ENCODE measurements around the gene SPAAR.
"Not testable (repeated sequence)": the region's sequence is repeated elsewhere in the genome, so short reads cannot be mapped to it uniquely, and the experiment has no call there.

SPAAR gene

DNA sequence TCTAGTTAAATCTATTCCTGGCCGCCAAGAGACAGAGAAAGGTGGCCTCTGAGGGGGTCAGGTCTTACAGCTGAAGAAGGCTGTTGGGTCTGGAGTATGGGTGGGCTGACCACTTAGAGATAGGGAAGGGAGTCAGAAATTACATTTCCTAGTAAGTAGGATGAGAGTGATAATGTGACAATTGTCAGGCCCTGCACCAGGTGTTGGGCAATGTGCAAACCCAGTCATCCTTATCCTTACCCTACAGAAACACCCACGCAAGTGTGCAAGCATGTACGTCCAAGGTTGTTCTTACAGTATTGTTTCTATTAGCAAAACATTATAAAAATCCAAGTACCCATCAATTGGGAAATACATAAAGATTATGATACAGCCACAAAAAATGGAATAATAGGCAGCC is 9.5 kb downstream of the SPAAR start:
- no peak overlapping the region for H3K4me3 ChIP-seq (ENCODE audit: low read depth, low read length)
- no peak for DNase-seq (ENCODE audit: low read depth)

DNA sequence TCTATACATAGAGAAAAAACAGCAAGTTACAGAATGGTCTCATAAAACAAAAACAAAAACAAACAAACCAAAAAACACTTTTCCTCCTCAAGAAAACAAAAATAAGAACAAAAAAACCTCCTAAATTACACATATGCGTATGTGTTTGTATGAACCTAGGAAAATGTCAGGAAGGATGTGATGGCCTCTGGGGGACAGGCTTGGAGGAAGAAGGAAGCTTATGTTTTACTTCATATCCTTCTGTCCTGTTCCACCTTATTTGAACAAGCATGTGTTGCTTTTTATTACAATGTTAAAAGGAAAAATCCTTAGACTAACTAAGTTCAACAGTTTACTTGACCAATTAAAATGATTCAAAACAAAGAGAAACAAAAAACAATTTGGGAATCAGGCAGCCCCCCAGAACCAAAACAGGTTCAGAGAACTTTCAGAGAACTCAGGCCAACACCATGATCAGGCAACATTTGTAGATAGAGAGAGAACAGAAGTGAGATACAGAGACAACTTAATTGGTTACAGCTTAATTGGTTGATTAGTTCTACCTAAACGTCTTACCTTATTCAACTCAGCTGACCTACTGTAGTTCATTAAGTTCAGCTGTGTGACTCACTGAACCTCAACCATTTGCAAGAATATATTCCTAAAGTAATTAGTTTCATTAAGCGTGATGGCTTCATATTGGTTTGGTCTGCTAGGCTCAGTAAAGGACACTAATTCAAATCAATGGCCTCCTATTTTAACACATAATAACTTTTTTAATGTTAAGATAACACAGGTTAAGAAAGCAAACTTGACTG is 10.1 kb downstream of the SPAAR start:
- no peak overlapping the region for H3K4me3 ChIP-seq (ENCODE audit: low read depth, low read length)
- no peak for DNase-seq (ENCODE audit: low read depth)

DNA sequence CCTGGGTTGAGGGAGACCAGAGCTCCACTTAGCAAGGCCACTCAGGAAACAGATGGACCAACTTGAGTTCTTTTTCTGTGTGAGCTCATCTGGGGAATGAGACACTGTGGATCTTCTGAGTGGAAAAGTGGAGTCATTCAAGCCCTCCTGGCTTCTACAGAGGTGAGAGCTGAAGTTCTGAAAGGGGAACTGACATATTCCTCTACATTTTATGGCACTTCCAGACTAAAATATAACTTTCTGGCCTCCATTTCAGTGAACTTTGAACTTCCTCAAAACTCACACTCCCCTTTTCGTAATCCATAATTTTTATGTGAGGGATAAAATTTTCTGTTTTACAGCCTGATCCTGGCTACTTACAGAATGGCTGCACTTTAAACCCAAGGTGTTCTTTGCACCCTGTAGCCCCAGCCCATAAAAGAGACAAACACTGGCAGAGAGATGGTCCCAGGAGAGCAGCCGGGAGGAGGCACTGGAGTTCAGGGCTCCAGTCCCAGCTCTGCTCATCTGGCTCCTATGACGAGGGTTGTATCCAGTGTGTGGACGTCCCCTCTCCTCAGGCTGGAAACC is 10.8 kb downstream of the SPAAR start:
- no peak overlapping the region for H3K4me3 ChIP-seq (ENCODE audit: low read depth, low read length)
- DNase-seq (ENCODE audit: low read depth) = no peak

DNA sequence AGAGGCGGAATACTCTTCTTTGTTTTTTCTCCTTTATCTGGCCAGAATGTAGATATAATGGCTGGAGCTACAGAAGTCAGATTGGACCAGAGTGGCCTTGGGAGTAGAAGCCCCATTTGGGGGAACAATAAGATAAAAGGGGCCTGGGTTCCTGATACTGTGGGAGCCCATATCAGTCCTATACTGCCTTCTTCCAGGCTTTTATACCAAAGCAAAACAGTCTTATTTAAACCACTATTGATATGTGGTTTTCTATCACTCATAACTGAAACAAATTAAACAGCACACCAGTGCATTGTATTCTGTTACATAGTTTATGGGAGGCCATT is 14.3 kb downstream of the SPAAR start:
- H3K4me3 ChIP-seq (ENCODE audit: low read depth, low read length) = no peak overlapping the region
- DNase-seq (ENCODE audit: low read depth) = no peak

DNA sequence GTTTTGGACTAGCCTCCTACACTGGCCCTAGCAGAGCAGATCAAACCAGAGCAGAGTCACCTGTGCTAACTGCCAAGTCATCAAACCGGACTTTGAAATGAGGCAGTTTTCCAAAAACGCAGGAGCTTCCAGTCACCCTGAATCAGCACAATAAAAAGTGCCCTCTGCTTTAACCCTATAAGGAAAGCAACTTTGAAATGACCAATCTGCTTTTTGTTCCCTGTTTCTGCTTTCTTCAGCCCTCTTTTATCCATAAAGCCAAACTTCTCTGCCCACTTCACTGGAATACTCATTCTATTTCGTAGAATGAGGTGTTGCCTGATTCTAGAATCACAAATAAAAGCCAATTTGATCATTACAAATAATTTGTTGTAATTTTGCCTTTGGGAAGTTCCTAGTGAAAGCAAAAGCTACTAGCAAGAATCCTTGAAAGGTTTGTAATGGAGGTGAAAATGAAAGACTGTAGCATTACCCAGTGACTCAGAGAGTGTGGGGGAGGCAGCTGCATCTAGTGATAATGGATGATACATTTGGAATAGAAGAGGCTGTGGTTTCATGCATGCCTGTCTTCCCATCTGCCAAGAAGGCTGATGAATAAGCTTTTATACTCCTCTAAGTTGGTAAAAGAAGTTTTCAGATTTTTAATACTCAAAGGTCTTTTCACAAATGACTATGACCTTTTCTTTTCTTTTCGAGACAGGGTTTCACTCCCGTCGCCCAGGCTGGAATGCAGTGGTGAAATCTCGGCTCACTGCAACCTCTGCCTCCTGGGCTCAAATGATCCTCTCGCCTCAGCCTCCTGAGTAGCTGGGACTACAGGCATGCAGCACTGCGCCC is 14.9 kb downstream of the SPAAR start:
- peak; percentile 92 for DNase-seq (ENCODE audit: low read depth)
- H3K4me3 ChIP-seq (ENCODE audit: low read depth, low read length) = peak overlapping the region; percentile 2

DNA sequence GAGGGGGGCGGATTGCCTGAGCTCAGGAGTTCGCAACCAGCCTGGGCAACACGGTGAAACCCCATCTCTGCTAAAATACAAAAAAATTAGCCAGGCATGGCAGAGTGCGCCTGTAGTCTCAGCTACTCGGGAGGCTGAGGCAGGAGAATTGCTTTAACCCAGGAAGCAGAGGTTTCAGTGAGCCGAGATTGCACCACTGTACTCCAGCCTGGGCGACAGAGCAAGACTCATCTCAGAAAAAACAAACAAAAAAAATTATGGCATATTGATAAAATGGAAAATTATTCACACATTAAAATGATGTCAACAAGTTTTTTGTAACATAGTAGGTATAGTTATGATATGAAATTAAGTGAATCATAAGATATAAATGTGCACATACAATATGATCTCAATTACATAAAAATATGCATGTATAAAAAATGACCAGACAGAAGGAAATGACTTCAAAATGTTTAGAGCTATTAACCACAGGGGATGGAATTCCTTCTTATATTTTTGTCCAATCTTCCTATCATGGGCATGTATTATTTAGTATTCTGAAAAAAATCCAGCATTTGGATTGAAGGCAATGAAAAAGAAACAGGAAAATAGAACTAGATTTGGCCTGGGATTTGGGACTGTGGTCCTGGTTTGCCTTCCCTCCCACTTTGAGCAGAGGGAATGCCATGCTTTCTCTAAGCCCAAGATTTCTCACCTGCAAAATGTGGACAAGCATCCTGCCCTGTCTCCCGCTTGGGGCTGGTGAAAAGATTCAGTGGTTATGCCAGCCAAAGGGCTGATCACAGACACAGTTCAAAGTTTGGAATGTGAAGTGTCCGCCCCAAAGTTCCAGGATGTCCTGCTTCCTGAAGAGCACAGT is 19.5 kb downstream of the SPAAR start:
- no peak for DNase-seq (ENCODE audit: low read depth)
- H3K4me3 ChIP-seq (ENCODE audit: low read depth, low read length) = no peak overlapping the region

DNA sequence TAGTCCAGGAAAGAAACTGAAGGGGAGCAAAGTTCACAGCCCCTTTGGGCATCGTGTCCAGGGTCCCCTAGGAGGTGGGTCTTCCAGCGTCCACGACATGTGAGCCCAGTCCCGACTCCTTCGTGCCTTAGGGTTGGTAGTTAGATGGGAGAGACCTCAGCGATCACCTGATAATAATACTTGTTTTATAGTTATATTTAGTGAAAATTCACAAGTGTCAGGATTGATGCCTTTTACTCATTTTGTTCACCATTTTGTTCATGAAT is 20.1 kb downstream of the SPAAR start:
- DNase-seq (ENCODE audit: low read depth) = no peak
- no peak overlapping the region for H3K4me3 ChIP-seq (ENCODE audit: low read depth, low read length)

DNA sequence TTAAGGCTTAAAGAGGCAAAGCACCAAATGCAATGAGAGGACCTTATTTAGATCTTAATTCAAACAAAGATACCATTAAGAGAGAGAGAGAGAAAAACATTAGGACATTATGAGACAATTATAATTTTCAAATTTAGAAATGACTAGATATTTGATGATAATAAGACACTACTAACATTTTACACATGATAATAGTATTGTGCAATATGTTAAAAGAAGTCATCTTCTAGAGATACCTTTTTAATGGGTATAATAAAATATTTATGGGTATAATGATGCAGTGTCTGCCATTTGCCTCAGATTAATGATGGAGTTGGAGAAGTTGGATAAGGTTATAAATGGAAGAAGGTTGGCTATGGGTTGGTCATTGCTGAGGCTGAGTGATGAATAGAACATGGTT is 21.2 kb downstream of the SPAAR start:
- DNase-seq (ENCODE audit: low read depth) = no peak
- no peak overlapping the region for H3K4me3 ChIP-seq (ENCODE audit: low read depth, low read length)

DNA sequence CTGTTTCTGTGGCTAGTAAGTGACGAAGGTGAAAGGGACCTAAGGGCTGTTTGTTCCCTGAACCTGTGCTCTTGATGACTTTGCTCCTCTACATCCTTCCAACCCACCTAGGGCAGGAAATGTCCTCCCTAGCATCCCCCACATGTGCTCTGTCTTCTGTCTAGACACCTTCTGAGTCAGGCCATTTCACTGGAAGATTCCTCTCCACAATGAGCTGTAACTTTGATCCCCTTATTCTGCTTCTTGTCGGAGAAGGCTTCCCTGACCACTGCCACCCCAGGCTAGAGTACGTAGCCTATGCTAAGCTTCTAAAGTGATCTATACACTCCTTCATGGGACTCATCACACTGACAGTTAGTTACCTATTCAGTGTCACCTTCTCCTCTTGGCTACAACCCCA is 21.7 kb downstream of the SPAAR start:
- no peak overlapping the region for H3K4me3 ChIP-seq (ENCODE audit: low read depth, low read length)
- DNase-seq (ENCODE audit: low read depth) = no peak

DNA sequence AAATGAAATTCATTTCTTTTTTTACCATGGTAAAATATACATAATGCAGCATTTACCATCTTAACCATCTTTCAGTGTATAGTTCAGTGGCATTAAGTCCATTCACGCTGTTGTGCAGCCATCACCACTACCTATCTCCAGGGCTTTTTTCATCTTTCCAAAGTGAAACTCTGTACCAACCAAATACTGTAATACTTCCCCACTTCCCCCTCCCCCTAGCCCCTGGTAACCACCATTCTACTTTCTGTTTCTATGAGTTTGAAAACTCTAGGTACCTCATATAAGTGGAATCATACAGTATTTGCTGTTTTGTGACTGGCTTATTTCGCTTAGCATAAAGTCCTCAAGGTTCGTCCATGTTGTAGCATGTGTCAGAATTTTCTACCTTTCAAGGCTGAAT is 23.4 kb downstream of the SPAAR start:
- no peak for DNase-seq (ENCODE audit: low read depth)
- no peak overlapping the region for H3K4me3 ChIP-seq (ENCODE audit: low read depth, low read length)

DNA sequence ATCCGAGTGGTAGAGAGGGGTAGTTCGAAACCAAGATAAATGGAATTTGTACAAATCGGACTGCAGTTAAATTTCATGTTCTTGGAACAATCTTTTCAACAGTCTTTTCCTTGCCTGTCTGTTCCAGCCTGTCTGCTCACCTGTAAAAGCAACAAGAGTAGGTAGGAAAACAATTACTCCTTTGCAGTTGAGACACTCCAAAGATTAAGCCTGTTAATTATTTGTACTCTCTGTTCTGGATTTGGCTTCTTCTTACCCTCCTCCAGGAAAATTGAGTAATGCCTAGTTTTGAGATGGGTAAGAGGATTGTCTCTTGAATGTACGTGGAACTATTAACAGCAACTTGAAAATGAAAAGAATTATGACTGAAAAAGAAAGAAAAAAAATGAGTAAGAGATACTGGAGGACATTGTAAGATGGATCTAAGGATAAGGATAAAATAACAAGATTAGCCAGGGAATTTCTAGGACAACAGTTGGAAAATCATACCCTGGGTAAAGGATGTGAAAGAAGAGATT is 24.3 kb downstream of the SPAAR start:
- no peak overlapping the region for H3K4me3 ChIP-seq (ENCODE audit: low read depth, low read length)
- no peak for DNase-seq (ENCODE audit: low read depth)

DNA sequence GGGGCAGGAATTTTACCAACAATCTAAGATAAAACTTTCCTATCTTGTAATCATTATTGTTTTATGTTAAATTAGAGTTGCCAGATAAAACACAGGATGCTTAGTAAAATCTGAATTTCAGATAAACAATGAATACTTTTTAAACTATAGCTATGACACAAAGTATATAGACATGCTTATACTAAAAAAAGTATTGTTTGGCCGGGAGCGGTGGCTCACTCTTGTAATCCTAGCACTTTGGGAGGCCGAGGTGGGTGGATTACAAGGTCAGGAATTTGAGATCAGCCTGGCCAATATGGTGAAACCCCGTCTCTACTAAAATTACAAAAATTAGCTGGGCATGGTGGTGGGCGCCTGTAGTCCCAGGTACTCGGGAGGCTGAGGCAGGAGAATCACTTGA is 24.8 kb downstream of the SPAAR start:
- DNase-seq (ENCODE audit: low read depth); H3K4me3 ChIP-seq (ENCODE audit: low read depth, low read length): not testable (repeated sequence)

DNA sequence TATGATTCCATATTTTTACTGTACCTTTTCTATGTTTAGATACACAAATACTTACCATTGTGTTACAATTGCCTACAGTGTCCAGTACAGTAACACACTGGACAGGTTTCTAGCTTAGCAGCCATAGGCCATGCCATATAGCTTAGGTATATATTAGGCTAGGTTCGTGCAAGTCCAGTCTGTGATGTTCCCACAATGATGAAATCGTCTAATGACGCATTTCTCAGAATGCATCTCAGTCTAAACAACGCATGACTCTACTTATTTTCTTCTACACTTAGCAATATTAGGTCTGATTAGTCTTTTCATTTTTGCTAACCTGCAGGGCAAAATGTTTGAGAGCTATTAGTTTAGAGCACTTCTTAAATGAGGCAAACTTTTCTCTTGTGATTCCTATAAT is 26.0 kb downstream of the SPAAR start:
- no peak for DNase-seq (ENCODE audit: low read depth)
- H3K4me3 ChIP-seq (ENCODE audit: low read depth, low read length) = no peak overlapping the region

DNA sequence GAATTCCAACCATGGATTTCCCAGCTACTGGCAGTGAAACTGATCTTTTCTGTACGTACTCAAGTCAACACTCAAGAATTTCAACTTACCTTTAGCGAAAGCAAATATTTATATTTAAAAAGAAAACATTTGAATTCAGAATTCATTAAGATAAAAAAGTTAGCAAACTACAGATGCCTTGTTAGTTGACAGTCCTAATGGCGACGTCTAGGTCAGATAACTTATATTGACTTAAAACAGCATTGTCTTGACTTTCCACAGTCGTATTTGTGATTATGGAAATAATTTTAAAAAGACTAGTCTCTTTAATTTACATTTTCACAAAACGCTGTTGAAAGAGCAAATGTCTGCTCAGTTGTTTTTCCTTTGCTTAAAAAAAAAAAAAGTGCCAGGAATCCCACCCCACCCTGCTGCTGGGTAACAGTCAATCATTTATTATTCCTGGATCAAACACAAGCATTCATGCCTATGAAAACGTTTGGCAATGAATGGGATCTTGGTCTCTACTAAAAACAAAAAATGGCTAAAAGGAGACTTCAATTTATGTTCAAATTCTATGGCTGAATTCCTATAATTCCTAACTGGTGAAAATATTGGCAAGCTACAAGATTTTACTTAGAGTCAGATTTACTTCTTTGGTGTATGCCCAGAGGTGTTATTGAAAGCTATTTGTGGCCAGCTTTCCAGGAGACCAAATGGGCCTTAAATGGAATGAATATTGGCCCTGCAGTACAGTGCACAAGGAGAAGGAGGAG is 26.6 kb downstream of the SPAAR start:
- peak; percentile 48 for DNase-seq (ENCODE audit: low read depth)

DNA sequence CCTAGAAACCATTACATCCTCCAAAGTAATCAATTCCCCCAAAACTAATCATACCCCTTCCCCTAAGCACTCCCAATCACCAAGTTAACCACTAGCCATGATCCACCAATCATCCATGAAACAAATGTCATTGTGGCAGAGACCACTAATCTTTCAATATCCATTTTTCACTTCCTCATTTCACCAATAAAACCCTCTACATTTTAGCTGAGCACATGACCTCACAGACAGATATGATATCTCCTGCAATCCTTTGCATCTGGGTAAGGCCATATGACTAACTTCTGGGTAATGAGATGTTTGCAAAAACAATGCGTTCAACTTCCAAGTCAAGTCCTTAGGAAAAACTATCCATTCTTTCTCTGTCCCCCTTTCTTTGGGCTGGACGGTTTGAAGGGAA is 27.9 kb downstream of the SPAAR start:
- H3K4me3 ChIP-seq (ENCODE audit: low read depth, low read length) = no peak overlapping the region
- no peak for DNase-seq (ENCODE audit: low read depth)

More for the DNA sequence above, 26.6 kb downstream of the SPAAR start:
- no peak overlapping the region for H3K4me3 ChIP-seq (ENCODE audit: low read depth, low read length)

DNA sequence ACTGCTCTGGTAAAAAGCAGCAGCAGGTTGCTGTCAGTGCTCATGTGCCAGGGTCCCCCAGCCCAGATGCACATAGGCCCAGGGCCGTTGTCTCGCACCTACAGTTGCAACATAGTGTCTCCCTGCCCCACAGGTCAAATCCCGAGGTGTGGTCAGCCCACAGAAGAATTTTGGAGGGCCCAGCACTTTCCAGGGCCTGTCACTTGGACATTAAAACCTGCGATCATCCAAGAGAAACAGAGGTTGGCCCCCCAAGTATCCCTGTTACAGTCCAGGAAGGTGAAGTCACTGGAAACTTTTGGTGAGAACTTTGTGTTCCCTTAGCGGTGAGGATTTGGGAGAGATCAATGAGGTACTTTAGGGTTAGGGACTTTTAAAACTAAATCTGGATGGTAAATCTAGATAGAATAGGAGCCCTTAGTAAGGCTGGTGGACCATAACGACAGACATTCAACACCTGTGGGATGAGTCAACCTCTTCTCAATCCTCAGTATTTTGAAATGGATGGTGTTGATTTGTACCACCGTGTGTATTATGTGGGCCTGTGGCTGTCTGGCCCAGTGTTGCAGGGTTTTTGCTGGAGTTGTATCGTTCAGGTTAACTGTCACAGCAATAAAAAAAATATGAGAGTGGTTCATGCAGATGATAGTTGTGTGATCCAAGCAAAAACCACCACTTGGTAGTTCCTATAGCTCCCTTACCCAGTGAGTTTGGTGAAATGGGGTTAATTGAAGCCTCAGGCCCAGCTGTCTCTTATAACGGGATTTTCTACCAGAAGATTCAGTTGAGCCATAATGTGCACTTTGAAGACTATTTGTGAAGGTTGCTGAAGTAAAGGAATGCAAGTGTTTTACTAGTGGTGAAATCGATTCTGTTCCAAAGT is 29.4 kb downstream of the SPAAR start:
- no peak for DNase-seq (ENCODE audit: low read depth)
- no peak overlapping the region for H3K4me3 ChIP-seq (ENCODE audit: low read depth, low read length)

DNA sequence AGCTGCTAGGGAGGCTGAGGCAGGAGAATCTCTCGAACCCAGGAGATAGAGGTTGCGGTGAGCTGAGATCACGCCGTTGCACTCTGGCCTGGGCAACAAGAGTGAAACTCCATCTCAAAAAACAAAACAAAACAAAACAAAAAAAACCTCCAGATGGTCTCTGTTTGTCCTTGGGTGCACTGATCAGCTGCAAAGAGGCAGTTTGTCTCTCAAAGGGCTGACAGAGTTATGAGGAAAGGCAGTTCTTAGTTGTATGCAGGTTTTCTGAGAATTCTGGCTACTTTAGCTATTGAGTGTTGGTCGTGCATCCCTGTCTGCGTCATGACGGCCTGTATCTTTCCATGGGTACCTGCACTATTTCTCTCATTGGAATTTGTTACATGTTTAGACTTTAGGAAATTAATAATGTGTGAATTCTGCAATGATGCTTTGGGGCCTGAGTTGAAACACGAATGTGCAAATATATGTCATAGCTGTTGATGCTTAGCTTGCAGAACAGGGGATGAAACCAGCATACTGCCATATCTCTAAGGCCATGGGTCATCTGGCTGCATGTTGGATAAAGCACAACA is 30.5 kb downstream of the SPAAR start:
- H3K4me3 ChIP-seq (ENCODE audit: low read depth, low read length) = no peak overlapping the region
- no peak for DNase-seq (ENCODE audit: low read depth)

Data from skeletal muscle cell (primary cell).